ENCODE data around the gene IGF1R. TPM values are rescaled to one million over a fixed set of nuclear protein-coding genes. Genes with fewer than 3 reads are reported as not detected.

The IGF1R gene
- total and polyA plus RNA-seq, 2 of the 13 experiments (the other 11 are each of a cell fraction or from before 2014, with no cell fraction given) = 15.9 to 18.4 TPM

- peak; percentile 73; the same call in 1 of the 2 replicates for TF ChIP-seq PRDM15 (CRISPR knock-in tag; IDR thresholded peaks at IDR 0.05)
- TF ChIP-seq ZNF609 (CRISPR knock-in tag; IDR thresholded peaks at IDR 0.05; ENCODE audit: borderline replicate concordance) = peak; percentile 15; the same call in 1 of the 2 replicates
- TF ChIP-seq EHMT2 (IDR thresholded peaks at IDR 0.05; ENCODE audit: borderline replicate concordance, low read depth, low read length) = peak; percentile 39; the same call in 1 of the 2 replicates
- no peak for TF ChIP-seq BCL3 (CRISPR knock-in tag; IDR thresholded peaks at IDR 0.05)
- peak; percentile 18 for TF ChIP-seq TEAD3 (CRISPR knock-in tag; optimal IDR thresholded peaks at IDR 0.05; ENCODE audit: borderline replicate concordance)
- no peak for TF ChIP-seq ZNF496 (CRISPR knock-in tag; IDR thresholded peaks at IDR 0.05; ENCODE audit: insufficient replicate concordance)
- TF ChIP-seq NR2C2 (CRISPR knock-in tag; IDR thresholded peaks at IDR 0.05; ENCODE audit: borderline replicate concordance) = 0 out of 2 replicates have a peak, but pooled peaks have one; percentile 12
- peak; percentile 64; the same call in 1 of the 2 replicates for TF ChIP-seq ZNF264 (CRISPR knock-in tag; IDR thresholded peaks at IDR 0.05)
- peak; percentile 57; the same call in 1 of the 2 replicates for TF ChIP-seq FOXO1 (CRISPR knock-in tag; IDR thresholded peaks at IDR 0.05)
- TF ChIP-seq ZGPAT (CRISPR knock-in tag; IDR thresholded peaks at IDR 0.05) = peak; percentile 73; the same call in 1 of the 2 replicates
- TF ChIP-seq ZFYVE20 (CRISPR knock-in tag; IDR thresholded peaks at IDR 0.05; ENCODE audit: borderline replicate concordance, low read depth) = no peak
- TF ChIP-seq GFI1 (CRISPR knock-in tag; IDR thresholded peaks at IDR 0.05; ENCODE audit: borderline replicate concordance) = peak; percentile 88
- no peak for TF ChIP-seq MTERF4 (CRISPR knock-in tag; IDR thresholded peaks at IDR 0.05)
Observed at GRCh38 chr15:98671060-98672008, 23.0 kb downstream of the IGF1R start (continued).
